ACC112 (cell line): ENCODE results near the gene BBS2.
"Not testable (repeated sequence)": the region's sequence is repeated elsewhere in the genome, so short reads cannot be mapped to it uniquely, and the experiment has no call there.

Experiments used
- H2AFZ ChIP-seq: fragments of 200-600 bp; sonication (generic); one replicate; pipeline ENCODE4 v1.6.0; 2017; ENCODE audit warnings: antibody characterized with exemption, low read length; ENCODE audit not compliant: unreplicated experiment
- H3K27ac ChIP-seq: fragments of 200-600 bp; sonication (generic); 2 replicates; pipeline ENCODE4 v1.5.1; 2014; ENCODE audit warnings: low read depth, mild to moderate bottlenecking, antibody characterized with exemption, low read length, moderate library complexity
- H3K27me3 ChIP-seq: fragments of 200-600 bp; sonication (generic); 2 replicates; pipeline ENCODE4 v1.6.1; 2014; ENCODE audit warnings: mild to moderate bottlenecking, antibody characterized with exemption, low read length, moderate library complexity, mixed read lengths; ENCODE audit not compliant: insufficient read depth
- H3K36me3 ChIP-seq: fragments of 200-600 bp; sonication (generic); 2 replicates; pipeline ENCODE4 v1.6.1; 2016; ENCODE audit warnings: mild to moderate bottlenecking, antibody characterized with exemption, low read length, moderate library complexity, mixed read lengths; ENCODE audit not compliant: insufficient read depth
- H3K4me1 ChIP-seq: fragments of 200-600 bp; sonication (generic); one replicate; pipeline ENCODE4 v1.6.1; 2016; ENCODE audit warnings: low read length, mixed read lengths; ENCODE audit not compliant: insufficient read depth, unreplicated experiment, control insufficient read depth
- H3K4me3 ChIP-seq: fragments of 200-600 bp; sonication (generic); 2 replicates; pipeline ENCODE4 v1.5.1; 2014; ENCODE audit warnings: mild to moderate bottlenecking, low read depth, low read length
- H3K79me2 ChIP-seq: fragments of 200-600 bp; sonication (generic); one replicate; pipeline ENCODE4 v1.6.0; 2016; ENCODE audit warnings: low read length; ENCODE audit not compliant: control insufficient read depth, unreplicated experiment, insufficient read depth

Gene BBS2

DNA sequence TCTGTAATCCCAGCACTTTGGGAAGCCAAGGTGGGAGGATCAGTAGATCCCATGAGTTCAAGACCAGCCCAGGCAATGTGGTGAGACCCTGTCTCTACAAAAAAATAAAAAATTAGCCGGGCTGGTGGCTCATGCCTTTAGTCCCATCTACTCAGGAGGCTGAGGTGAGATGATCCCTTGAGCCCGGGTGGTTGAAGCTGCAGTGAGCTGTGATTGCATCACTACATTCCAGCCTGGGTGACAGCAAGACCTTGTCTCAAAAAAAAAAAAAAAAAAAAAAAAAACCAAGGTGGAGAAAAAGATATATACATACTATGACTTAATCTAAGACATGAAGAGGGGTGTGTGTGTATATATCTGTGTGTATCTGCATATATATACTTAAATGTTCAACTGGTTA, 26.7 kb downstream of the BBS2 start:
- Histone ChIP-seq H3K27me3 (no peaks in the 10 kb centered on the region), H3K36me3 (peaks cover 10% of the 10 kb centered on the region), H3K27ac (no peak overlapping the region)

DNA sequence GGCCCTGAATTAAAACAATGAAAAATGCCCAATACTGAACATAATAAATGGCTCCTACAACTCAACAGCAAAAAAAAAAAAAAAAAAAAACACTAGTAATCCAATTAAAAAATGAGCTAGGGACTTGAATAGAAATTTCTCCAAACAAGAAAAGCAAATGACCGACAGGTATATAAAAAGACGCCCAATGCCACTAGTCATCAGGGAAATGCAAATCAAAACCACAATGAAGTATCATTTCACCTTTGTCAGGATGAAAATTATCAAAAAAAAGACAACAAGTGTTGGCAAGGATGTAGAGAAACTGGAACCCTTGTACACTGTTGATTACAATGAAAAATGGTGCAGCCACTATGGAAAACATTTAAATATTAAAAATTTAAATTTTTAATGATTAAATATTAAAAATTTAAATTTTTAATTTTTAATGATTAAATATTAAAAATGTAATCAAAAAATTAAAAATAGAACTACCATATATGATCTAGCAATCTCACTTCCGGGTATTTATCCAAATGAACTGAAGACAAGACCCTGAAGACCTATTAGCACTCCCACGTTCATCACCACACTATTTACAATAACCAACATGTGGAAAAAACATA, 28.1 kb downstream of the BBS2 start:
- H2AFZ ChIP-seq, result no peak overlapping the region
- H3K27me3 ChIP-seq, result no peaks in the 10 kb centered on the region
- no peaks in the 10 kb centered on the region for H3K4me1 ChIP-seq
- peaks cover 3% of the 10 kb centered on the region; the same call in 1 of the 2 replicates for H3K36me3 ChIP-seq
- H3K27ac ChIP-seq, result no peak overlapping the region
- no peaks in the 10 kb centered on the region for H3K79me2 ChIP-seq
- H3K4me3 ChIP-seq, result no peak overlapping the region

More for the DNA sequence above, 26.7 kb downstream of the BBS2 start:
- Histone ChIP-seq H3K4me3 (no peak overlapping the region), H3K79me2 (no peaks in the 10 kb centered on the region), H2AFZ (no peak overlapping the region), H3K4me1 (no peaks in the 10 kb centered on the region)

DNA sequence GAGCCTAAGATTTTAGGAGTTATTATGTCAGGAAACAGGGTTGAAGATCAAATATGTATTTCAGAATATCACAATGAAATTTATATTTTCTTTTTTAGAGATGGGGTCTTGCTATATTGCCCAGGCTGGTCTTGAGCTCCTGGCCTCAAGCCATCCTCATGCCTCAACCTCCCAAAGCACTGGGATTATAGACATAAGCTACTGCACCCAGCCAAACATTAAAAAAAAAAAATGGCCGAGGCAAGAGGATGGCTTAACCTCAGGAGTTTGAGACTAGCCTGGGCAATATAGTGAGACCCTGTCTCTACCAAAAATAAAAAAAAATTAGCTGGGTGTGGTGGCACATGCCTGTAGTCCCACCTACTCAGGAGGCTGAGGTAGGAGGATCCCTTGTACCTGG, 31.0 kb downstream of the BBS2 start:
- H3K27me3 ChIP-seq, H2AFZ ChIP-seq, H3K4me3 ChIP-seq, H3K27ac ChIP-seq, H3K79me2 ChIP-seq, H3K4me1 ChIP-seq: not testable (repeated sequence)
- peaks cover 14% of the 10 kb centered on the region for H3K36me3 ChIP-seq

DNA sequence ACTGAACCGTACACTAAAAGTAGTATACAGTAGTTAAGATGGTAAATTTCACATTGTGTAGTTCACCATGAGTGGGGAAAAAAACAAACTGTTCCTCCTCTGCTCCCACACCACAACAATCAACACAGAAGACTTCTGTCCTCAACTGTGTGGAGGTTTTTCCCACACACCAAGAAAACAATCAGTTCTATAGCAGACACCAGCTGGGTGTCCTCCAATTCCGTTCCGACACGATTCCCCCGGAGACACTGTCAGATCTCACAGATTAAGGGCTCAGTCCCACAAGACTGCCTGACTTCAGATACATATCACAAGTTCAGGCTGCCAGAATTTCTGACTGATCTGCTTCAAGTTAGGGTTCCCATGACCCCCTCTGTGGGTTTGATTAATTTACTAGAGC, 31.8 kb downstream of the BBS2 start:
- no peak overlapping the region for H3K27ac ChIP-seq
- no peaks in the 10 kb centered on the region for H3K27me3 ChIP-seq
- H3K4me3 ChIP-seq, result no peak overlapping the region
- H3K79me2 ChIP-seq, result no peaks in the 10 kb centered on the region
- no peak overlapping the region for H2AFZ ChIP-seq
- H3K4me1 ChIP-seq, result no peaks in the 10 kb centered on the region
- peaks cover 17% of the 10 kb centered on the region for H3K36me3 ChIP-seq

DNA sequence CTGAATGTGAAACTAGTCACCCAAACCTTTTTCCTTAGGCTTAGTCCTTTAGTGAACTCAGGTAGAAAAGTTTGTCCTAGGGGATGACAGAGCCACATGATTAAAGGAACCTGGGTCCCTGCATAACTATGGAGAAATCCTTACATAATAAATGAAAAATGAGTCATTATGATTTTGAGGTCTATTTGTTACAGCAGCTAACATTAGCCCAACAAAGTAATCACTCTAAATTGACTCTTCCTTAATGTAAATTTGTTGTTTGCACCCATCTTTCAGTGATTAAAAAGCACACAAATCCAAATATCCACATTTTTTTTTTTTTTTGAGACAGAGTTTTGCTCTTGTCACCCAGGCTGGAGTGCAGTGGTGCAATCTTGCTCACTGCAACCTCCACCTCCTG, 36.4 kb downstream of the BBS2 start:
- H3K36me3 ChIP-seq, result peaks cover 24% of the 10 kb centered on the region
- peaks cover 14% of the 10 kb centered on the region for H3K4me1 ChIP-seq
- no peak overlapping the region for H2AFZ ChIP-seq
- H3K27ac ChIP-seq, result no peak overlapping the region
- H3K27me3 ChIP-seq, result no peaks in the 10 kb centered on the region
- no peaks in the 10 kb centered on the region for H3K79me2 ChIP-seq
- no peak overlapping the region for H3K4me3 ChIP-seq

DNA sequence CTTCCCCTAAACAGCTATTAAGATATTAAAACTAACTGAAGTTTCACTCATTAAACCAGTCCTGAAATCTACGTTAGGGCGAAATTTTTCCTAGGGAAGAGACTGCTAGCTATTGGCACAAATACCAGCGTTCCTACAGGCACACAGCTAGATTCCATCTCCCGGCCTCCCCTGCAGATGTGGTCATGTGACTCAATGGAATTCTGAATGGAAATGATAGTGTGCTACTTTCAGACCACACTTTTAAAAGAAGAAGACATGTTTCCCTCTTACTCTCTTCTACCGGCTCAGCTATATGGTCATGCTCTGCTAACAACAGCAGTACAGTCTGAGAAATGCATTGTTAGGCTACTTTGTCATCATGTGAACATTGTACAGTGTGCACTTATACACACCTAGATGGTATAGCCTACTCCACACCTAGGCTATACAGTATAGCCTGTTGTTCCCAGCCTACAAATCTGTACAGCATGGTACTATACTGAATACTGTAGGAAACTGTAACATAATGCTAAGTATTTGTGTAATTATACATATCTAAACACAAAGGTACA, 37.1 kb downstream of the BBS2 start:
- Histone ChIP-seq H3K27me3 (no peaks in the 10 kb centered on the region), H3K4me3 (no peak overlapping the region), H3K27ac (no peak overlapping the region), H3K36me3 (peaks cover 26% of the 10 kb centered on the region), H3K4me1 (peaks cover 16% of the 10 kb centered on the region), H3K79me2 (no peaks in the 10 kb centered on the region), H2AFZ (no peak overlapping the region)

DNA sequence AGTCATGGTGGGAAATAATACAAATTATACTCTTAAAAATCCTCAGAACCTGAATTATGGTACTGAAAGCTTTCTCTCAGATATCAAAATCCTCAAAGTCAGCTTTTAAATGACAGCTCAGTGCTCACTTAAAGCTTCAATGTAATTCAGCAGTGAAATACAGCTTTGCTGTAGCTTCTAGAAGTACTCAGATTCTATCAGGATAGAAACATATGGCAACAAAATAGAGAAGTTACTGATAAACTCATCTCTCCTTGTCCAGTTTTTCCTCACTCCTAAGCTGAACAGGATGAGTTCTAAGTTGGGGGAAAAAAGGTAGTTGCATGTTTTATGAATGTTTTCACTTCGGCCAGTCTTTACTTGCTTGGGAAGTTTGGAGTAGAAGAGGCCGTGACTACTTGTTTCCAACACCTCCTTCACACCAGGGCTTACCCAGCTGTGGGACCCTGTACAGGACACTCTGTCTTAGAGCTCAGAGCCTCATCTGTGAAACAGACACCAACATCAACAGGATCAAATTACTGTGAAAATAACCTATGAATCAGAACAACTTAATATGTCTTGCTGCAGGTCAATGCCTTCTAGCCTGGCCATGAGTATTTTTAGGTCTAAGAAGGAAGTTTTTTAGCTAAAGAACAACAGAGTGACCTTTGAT, 38.2 kb downstream of the BBS2 start:
- Histone ChIP-seq H3K27ac (peak overlapping the region; percentile 35; the same call in 1 of the 2 replicates), H2AFZ (no peak overlapping the region), H3K36me3 (peaks cover 31% of the 10 kb centered on the region), H3K79me2 (no peaks in the 10 kb centered on the region), H3K4me3 (no peak overlapping the region), H3K4me1 (peaks cover 28% of the 10 kb centered on the region), H3K27me3 (no peaks in the 10 kb centered on the region)

DNA sequence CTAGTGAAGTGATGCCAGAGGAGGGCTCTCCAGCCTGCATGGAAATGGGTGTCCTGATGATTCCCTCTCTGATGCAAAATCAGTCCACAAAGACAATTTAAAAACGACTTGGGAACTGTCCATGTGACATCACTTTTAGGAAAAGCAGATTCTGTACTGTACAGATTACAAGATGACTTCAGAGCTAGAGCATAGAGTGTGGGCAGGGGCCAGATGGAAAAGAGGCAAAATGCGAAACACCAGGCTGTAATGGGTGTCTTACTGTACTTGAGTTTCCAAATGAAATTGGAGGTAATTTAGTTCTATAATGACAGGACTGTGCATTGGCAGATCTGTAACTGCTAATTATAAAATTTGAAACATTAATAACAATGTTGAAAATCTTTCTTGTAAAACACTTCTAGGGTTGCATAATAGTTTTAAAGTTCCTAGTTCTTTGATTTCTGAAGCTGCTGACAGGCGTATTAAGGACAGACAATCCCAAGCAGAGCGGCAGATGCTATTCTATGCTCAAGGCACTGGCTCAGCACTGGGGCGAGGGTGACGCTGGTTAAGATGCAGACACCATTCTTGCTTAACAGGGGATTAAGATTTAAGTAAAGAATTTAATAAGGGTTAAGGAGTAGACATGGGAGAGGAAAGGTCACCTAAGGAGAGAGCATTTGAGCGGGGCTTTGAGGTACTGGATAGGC, 38.9 kb downstream of the BBS2 start:
- no peaks in the 10 kb centered on the region for H3K79me2 ChIP-seq
- peaks cover 38% of the 10 kb centered on the region for H3K36me3 ChIP-seq
- H3K4me1 ChIP-seq, result peaks cover 33% of the 10 kb centered on the region

DNA sequence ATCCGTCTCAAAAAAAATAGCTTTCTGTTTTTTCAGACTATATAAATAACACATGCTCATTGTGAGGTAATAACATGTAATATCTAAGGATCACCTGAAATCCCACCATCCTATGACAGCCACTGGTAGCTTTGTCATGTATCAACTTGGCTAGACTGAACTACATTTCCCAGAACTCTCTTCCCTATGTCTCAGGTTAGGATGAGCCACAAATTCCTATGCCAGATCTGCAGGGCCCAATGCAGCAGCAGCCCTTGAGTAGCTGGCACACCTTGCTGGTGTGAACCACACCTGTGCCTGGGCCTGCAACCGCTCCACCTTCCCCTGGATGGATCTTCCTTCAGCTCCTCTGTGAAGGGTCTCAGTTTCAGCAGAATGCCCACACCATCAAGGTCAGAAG, 40.4 kb downstream of the BBS2 start:
- Histone ChIP-seq H3K4me3 (no peak overlapping the region), H3K79me2 (no peaks in the 10 kb centered on the region), H2AFZ (no peak overlapping the region), H3K36me3 (peaks cover 42% of the 10 kb centered on the region), H3K27ac (no peak overlapping the region), H3K4me1 (peaks cover 34% of the 10 kb centered on the region), H3K27me3 (no peaks in the 10 kb centered on the region)

More for the DNA sequence above, 38.9 kb downstream of the BBS2 start:
- peak overlapping the region; percentile 35; the same call in 1 of the 2 replicates for H3K27ac ChIP-seq
- no peaks in the 10 kb centered on the region for H3K27me3 ChIP-seq
- no peak overlapping the region for H3K4me3 ChIP-seq
- H2AFZ ChIP-seq, result no peak overlapping the region

DNA sequence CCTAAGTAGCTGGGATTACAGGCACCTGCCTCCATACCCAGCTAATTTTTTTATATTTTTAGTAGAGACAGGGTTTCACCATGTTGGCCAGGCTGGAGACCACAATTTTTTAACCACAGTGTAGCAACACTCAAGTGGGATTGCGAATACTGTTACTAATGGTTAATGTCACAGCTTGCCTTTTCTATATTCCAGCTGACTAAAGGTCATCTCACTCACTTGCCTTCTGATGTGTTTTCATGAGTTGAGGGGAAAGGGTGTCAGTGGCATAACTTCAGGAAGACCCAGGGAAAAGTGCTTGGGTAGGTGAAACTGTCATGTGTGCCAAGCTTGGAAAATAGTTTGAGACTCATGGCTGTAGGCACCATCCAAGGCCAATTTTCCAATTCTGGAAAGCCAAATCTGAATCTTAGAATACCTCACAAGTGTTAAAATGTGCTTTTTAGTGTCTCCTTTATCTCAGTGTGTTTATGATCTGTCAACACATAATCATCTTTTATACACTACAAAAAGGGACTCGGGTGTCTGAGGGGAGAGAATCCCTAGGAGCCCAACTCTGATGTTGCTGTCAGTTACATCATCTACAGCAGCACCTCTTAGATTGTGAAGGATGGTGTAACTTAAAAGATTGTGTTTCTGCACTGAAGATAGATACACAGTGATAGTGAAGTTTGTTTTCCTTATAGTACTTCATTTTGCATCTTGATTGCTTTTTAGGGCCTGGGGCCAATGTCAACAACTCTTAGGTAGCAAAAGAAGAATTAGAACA, 41.4 kb downstream of the BBS2 start:
- H3K27ac ChIP-seq, result no peak overlapping the region

More for the DNA sequence above, 41.4 kb downstream of the BBS2 start:
- no peaks in the 10 kb centered on the region for H3K27me3 ChIP-seq
- peaks cover 34% of the 10 kb centered on the region for H3K4me1 ChIP-seq
- no peaks in the 10 kb centered on the region for H3K79me2 ChIP-seq
- no peak overlapping the region for H2AFZ ChIP-seq
- peaks cover 42% of the 10 kb centered on the region for H3K36me3 ChIP-seq
- no peak overlapping the region for H3K4me3 ChIP-seq
